H1 (cell line): ENCODE measurements around the gene OR2F2.

Experiments
- BACH1 ChIP-seq: IDR thresholded peaks from 2 replicates; pipeline ENCODE4 v1.6.1; 2012; ENCODE audit warnings: low read length, improper control_type of control experiment
- CBX8 ChIP-seq: fragments of 300-800, 300-1000 bp; sonication (generic); IDR thresholded peaks from 2 replicates; pipeline ENCODE4 v1.7.1; 2016; ENCODE audit warnings: low read depth, low read length, borderline replicate concordance
- CTCF ChIP-seq, 3 experiments: IDR thresholded peaks; 1 replicate in 2 of 3; 2 replicates in 1 of 3; pipeline versions ENCODE4 v1.5.1 to v1.6.1; 2011; ENCODE audit warnings: low read length in 3 of 3, mild to moderate bottlenecking in 3 of 3, inconsistent platforms in 2 of 3, low read depth in 1 of 3, moderate library complexity in 1 of 3; ENCODE audit not compliant: insufficient read depth in 1 of 3; ENCODE audit errors: control extremely low read depth in 1 of 3
- EGR1 ChIP-seq: IDR thresholded peaks from 2 replicates; pipeline ENCODE4 v1.6.1; 2011; ENCODE audit warnings: low read depth, low read length, borderline replicate concordance
- EP300 ChIP-seq, 2 experiments: IDR thresholded peaks; 1 replicate in 1 of 2; 2 replicates in 1 of 2; pipeline ENCODE4 v1.6.1; 2011 to 2012; ENCODE audit warnings: low read depth in 2 of 2, low read length in 2 of 2, mild to moderate bottlenecking in 2 of 2, borderline replicate concordance in 1 of 2, inconsistent platforms in 1 of 2, moderate library complexity in 1 of 2
- JUN ChIP-seq: IDR thresholded peaks from 2 replicates; pipeline ENCODE4 v1.6.1; 2011; ENCODE audit warnings: low read depth, mild to moderate bottlenecking, improper control_type of control experiment, low read length
- POLR2A ChIP-seq, 2 experiments: IDR thresholded peaks; 1 replicate in 1 of 2; 2 replicates in 1 of 2; pipeline ENCODE4 v1.6.1; 2011; ENCODE audit warnings: low read depth in 2 of 2, low read length in 2 of 2, mild to moderate bottlenecking in 2 of 2; ENCODE audit errors: control extremely low read depth in 1 of 2
- POLR2AphosphoS5 ChIP-seq: IDR thresholded peaks from 2 replicates; pipeline ENCODE4 v1.6.1; 2011; ENCODE audit warnings: low read depth, low read length
- TBP ChIP-seq: IDR thresholded peaks from 2 replicates; pipeline ENCODE4 v1.6.1; 2011; ENCODE audit warnings: low read depth, low read length, improper control_type of control experiment

DNA sequence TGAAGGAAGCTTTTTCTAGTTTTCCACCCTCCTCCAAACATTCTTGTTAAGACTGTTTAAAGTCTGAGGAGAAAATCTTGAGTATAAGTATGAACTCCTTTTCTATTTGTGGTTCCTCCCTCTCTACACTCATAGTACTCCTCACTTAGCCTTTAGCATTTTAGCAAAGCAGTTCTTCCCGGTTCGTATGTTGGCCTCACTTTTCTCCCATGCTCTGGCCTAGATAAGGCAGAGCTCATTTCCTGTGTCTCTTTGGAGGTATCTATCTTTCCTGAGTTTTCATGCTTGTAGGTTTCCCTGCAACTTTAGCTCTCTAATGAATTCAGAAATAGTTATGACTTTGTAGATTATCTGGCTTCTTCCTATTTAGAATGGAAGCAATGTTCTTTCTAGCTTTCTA lies 13.7 kb downstream of the OR2F2 start:
- TF ChIP-seq EP300 (IDR thresholded peaks at IDR 0.05; ENCODE audit: borderline replicate concordance in 1 of 2, low read depth in 2 of 2, low read length in 2 of 2) = no peak
- no peak for TF ChIP-seq CTCF (IDR thresholded peaks at IDR 0.05; ENCODE audit: control extremely low read depth in 1 of 3, insufficient read depth in 1 of 3, low read depth in 1 of 3, low read length in 3 of 3)
- TF ChIP-seq TBP = no peak
- no peak for TF ChIP-seq BACH1
- TF ChIP-seq EGR1 = no peak
- no peak for TF ChIP-seq POLR2AphosphoS5
- no peak for TF ChIP-seq JUN
- TF ChIP-seq CBX8 = no peak
- TF ChIP-seq POLR2A (IDR thresholded peaks at IDR 0.05; ENCODE audit: control extremely low read depth in 1 of 2, low read depth in 2 of 2, low read length in 2 of 2) = no peak
